GM19025 (cell line): ENCODE data around the gene SDC4.

Experiments used
- ATAC-seq: cut with Tn5 transposase; IDR thresholded peaks from one replicate; pipeline ENCODE4 v1.9.1; 2021; ENCODE audit warnings: mild to moderate bottlenecking, low read depth, moderate library complexity; ENCODE audit not compliant: unreplicated experiment

The SDC4 gene

DNA sequence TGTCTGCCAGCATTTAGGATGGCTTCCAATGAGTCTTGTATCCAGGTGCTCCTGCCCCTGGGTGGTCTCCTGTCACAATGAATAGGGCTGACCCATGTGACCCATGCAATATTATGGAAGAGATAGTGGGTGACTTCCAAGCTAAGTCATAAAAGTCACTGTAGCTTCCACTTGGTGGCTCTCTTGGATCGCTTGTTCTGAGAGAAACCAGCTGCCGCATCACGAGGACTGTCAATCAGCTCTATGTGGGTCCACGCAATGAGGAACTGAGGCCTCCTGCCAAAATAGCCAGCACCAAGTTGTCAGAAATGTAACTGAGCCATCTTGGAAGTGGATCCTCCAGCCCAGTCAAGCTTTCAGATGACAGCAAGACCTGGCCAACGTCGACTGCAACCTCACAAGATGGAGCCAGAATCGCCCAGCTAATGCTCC, 25.3 kb downstream of the SDC4 start:
- no peak for ATAC-seq

DNA sequence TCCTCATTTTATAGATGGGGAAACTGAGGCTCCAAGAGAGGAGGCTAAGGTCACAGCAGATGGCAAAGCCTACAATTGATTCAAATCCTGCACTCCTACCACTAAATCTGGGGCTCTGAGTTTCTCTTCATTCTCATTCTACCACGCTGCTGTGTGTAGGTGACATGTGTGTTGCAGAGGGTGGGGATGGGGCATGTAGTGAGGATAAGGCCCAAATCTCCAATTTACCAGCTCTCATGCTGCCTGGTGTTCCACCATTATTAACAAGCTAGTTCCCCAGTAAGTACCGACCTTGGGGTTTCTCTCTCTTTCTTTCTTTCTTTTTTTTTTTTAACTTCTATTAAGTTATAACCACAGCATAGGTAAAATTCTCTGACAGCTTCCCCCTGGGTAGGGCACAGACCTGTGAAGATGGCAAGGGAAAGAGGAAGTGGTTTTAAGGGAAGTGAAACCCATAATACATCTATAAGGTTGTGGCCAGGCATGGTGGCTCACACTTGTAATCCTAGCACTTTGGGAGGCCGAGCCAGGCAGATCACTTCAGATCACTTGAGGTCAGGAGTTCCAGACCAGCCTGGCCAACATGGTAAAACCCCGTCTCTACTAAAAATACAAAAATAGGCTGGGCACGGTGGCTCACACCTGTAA, 27.2 kb downstream of the SDC4 start:
- ATAC-seq, result no peak

DNA sequence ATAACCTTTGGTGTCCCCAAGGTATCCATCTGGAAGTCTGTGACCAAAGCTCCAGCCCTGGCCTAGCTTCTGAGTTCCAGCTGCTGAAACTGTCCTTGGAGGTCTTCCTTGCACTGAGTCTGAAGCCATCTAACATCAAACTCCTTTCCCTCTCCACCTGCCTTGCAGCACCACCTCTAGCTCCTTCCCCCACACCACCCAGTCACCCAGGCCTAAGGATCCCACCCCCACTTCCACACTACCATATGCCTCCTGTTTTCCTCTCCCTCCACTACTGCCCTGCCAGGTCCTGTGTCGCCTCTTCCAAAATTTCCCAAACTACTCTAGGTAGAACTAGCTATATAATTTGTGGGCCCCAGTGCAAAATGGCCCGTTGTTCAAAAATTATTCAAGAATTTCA, 29.3 kb downstream of the SDC4 start:
- no peak for ATAC-seq

DNA sequence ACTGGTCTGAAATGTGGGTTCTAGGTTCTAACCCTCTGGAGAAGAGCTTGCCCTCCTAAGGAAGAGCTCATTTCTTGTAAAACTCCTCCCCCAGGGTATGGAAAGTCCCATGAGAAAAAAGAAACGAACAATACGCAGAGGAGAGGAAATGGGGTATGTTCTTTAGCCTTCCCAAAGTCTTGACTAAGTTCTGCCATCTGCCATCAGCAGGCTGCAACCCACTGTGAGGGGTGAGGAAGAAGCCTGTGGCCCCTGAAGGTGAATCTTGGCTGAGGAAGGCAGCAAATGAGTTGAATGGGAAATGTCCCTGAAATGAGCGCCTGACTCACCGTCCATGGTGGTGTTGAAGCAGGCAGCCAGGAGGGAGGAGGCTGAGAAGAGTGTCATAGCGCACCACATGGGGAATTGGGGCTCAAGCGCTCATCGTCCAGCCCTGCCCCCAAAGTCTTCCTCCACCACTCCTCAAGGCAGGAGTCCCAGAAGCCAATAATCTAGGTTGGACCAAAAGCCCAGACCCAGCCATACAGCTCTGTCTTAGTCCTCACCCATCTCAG, 29.8 kb downstream of the SDC4 start:
- no peak for ATAC-seq

DNA sequence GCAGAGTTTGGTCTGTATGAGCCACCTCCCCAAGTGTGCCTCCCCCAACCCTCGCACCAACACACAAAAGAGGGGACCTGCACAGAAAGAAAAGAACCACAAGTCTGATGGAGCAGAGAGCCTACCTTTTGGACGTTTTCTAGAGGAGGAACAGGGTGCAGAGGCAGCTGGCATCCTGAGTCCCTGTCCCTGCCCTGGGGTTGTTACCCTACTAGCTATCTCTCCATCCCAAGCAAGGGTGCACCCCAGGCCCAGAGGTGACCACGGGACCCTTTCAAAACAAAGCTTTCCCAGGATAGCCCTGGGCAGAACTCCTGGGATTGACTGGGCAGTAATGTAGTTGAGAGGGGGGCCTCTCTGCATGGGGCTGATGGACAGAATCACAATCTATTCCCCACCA, 30.4 kb downstream of the SDC4 start:
- no peak for ATAC-seq

DNA sequence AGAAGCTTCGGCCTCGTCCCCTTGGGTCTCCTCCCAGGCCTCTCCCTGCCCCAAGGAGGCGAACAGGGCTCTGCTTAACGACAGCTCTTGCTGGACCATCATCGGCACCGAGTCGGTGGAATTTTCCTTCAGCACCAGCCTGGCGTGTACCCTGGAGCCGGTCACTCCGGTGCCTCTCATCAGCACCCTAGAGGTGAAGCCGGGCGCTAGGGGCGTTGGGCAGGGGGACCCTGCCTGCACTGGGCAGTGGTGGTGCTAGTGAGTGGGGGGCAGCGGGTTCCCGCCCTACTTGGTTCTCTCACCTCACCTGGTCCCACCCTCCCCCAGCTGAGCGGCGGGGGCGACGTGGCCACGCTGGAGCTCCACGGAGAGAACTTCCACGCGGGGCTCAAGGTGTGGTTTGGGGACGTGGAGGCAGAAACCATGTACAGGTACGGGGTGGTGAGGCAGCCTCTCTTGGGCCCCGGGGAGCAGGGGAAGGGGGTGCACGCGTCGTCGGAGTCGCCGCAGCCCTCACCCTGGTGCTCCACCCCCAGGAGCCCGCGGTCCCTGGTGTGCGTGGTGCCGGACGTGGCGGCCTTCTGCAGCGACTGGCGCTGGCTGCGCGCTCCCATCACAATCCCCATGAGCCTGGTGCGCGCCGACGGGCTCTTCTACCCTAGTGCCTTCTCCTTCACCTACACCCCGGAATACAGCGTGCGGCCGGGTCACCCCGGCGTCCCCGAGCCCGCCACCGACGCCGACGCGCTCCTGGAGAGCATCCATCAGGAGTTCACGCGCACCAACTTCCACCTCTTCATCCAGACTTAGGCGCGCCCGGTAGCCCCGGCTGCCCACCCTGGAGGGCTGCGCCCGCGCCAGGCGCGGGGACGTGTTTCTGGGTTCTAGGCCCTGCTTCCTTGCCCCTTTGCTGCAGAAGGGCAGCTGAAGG, 31.8 kb downstream of the SDC4 start:
- no peak for ATAC-seq

DNA sequence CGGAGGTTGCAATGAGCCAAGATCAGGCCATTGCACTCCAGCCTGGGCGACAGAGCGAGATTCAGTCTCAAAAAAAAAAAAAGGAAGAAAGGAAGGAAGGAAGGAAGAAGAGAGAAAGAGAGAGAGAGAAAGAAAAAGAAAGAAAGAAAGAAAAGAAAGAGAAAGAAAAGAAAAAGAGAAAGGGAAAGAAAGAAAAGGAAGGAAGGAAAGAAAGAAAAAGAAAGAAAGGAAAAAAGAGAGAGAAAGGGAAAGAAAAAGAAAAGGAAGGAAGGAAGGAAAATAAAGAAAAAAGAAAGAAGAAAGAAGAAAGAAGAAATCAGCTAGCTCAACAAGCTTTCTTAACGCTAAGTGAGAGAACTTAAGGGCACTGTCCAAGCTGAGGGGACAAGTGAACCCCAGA, 32.6 kb downstream of the SDC4 start:
- no peak for ATAC-seq

DNA sequence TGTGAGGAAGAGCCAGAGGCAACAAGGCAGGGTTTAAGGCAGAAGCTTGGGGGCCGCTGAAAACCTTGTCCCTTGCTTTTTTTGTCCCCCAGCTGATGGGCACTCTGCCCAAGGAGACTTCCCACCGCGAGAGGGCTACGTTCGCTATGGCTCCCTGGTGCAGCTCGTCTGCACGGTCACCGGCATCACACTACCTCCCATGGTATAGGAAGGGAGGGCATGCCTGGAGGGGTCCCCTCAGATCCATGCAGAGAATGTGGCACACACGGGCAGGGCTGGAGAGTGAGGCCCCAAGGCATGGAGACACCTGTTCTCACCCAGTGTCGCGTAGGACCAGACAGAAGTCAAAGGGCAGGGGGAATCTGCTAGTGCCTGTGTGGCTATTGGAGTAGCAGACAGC, 34.3 kb downstream of the SDC4 start:
- ATAC-seq, result no peak

DNA sequence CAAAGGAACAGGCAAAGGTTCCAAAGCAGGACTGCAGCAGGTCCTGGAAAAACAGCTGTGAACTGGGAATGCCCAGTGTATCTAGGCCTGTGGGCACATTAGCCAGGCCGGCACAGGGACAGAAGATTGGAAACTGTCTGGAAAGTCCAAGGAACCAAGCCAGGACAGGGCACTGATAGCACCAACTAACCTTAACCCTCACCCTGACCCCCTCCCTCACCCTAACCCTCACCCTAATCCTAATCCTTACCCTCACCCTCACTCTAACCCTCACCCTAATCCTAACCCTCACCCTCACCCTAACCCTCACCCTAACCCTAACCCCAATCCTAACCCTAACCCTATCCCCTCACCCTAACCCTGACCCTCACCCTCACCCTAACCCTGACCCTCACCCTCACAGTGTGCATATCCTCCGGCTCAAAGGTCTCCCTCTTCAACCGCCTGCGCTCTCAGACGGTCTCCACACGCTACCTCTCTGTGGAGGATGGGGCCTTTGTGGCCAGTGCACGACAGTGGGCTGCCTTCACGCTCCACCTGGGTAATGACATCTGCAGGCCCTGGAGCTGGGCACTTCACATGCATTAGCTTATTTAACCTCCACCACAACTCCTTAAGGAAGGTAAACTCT, 35.0 kb downstream of the SDC4 start:
- no peak for ATAC-seq

DNA sequence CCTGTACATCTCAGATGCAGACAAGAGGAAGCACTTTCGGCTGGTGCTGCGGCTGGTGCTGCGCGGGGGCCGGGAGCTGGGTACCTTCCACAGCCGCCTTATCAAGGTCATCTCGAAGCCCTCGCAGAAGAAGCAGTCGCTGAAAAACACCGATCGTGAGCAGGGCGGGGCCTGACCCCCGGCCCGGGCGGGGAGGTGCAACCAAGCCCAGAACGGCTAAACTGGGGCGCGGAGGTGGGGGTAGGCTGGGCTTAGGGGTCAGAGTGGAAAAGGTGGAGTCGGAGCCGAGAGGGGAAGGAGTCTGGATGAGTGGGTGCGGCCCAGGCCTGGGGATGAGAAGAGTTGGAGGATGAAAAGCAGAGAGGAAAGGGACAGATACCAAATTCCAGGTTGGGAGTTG, 36.0 kb downstream of the SDC4 start:
- no peak for ATAC-seq

DNA sequence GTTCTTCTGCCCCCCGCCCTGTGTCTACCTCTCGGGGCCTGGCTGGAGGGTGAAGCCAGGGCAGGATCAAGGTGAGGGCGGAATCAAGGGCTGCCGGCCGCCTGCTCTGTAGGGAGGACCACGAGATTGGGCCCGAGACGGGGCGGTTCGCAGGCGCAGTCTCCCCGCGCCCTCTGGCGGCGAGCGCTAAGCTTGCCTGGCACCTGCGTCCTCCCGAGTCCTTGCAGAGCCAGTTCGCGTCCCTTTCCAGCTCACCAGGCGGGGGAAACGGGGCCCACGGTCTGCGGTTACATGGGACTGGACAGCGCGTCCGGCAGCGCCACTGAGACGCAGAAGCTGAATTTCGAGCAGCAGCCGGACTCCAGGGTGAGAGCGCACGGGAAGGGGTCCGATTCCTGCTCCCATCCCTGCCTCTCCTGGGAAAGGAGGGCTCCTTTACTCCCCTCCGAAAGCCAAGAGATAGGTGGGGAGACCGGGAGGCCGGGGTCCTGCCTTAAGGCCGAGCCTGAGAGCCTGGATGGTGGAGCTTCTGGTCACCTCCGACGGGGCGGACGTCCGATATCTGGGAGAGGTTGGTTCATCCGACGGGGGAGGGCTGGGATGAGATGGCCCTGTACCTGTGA, 36.5 kb downstream of the SDC4 start:
- ATAC-seq, result no peak

DNA sequence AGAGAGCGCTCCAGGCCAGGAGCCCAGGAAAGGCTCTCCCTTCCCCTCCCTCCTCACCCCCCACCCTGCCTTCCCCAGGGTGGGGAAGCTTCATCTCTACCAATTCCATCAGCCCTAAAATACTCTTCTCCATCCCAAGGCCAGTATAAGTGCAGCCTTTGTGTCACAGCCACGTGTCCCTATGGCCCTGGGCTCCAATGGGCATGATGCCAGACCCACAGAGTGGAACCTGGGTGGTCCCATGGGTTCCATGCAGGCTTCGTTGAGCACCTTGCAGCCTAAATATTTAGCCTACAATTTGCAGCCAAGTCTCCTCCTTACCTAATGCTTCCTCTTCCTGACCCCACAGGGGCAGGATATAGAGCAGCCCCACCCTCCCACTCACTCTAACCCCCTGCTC, 39.1 kb downstream of the SDC4 start:
- no peak for ATAC-seq

DNA sequence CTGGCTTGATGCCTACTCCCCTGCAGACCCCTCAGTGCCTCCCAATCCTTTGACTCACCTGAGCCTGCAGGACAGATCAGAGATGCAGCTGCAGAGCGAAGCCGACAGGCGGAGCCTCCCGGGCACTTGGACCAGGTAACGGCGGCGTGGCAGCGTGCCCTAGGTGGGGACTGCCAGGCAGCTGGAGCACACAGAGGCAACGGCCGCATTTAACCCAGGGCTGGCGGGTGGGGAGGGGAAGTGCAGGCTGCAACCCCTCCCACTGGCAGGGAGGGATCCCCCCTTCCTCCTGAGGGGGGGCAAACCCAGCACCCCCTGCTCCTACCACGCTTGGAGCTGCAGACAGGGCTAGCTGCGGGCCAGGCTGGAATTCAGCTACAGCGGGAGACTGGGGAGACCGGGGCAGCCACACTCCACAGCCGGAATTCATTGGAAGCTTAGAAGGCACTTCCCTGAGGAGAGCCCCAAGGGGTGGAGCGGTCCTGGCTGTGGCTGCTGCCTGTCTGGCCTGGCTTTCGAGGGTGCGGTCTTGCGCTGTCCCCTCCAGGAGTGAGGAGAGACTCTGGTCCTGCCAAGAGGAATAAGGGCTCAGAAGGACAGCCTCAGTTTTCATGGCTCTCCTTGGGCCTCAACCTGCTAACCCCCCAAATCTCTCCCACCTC, 40.0 kb downstream of the SDC4 start, which contains the start of gene MATN4:
MATN4 (minus strand) TSS at position 183 of the 662 bp plus-strand sequence. CDS start 2,717 bp downstream, outside the sequence.
- no peak for ATAC-seq

DNA sequence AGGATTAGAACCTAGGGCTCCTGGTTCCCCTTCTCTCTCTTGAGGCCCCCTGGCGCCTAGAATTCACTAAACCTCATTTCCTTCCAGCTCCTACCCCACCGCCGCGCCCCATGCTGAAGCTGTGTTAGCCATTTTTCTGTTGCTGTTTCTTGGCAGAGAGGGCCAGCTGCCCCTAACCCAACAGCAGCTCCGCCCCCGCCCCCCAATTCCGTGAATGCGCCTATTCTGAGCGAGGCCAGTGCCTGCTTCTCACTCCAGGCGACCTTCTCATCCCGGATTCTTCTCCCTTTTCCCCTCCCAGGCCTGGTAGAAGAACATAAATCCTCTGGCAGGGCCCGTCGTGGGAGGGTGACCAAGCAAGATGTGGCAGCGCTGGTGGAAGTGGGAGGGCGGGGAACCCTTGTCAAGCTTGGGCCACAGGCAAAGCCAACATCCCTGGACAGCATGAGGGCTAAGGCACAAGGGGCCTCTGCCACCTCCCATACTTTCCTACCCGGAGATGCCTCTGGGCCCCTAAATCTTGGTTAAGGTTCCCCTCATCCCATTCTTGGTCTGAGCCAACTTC, 41.1 kb downstream of the SDC4 start:
- ATAC-seq, result no peak

DNA sequence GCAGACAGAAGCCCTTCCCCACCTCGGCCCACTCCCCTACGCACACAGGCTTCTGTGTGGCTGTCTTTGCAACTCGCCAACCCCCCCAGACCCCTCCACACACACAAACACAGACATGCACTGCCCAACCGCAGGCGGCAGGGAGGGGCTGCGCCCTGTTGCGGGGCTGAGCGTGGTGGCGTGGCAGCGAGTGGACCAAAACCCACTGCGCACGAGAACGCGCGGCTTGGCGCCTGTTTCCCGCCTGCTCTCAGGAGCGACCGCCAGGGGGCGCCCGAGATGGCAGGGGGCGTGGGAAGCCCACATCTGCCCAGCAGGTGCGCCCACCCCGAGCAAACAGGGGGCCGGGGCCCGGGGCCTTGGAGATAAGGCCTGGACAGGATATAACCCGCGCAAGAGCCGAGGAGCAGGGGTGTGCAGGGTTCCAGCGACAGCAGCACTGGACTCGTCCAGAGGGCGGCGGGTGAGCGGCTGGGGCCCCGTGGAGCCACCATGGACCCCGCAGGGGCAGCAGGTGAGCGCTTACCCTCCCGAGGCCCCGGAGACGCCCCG, 41.7 kb downstream of the SDC4 start, which contains the start of gene RBPJL:
RBPJL (plus strand) TSS at position 410 of the 552 bp plus-strand sequence; CDS start at position 493, 83 bp downstream.
- no peak for ATAC-seq

DNA sequence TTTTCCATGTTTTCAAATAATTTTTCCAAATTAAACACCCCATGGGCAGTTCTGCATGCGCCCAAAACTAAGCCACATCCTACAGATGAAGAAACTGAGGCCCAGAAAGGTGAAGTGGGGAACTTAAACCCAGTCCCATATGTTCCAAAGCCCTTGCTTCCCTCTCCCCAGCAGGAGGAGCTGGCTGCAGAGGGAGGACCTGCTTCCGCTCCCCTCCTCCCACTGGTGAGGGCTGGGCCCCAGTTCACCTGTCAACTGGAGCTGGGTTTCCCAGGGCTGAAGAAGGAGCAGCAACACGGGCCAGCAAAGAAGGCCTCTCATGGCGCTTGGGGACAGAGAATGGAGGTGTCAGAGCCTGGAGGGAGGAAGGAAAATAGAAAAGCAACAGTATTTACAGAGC, 43.0 kb downstream of the SDC4 start:
- ATAC-seq, result no peak

DNA sequence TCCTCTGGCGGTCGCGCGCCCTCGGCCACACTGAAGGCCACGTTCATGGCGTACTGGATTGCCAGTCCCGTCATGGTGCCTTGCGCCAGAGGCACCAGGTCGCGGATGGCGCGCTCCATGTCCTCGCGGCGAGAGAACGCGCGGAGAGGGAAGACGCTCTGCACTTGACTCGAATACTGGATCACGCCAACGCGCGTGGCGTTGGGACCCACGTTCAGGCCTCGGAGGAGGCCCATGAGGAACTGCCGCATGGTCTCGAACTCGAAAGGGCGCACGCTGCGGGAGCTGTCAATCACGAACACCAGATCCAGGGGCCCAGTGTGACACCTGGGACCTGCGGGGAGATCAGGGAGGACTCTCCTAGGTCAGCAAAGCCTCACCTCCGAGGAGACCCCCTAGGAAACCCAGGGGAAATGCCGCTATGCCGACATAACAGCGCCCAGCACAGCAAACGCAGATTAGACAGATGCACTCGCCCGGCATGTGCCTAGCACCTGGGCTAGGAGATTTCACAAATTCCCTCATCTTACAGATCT, 43.7 kb downstream of the SDC4 start:
- no peak for ATAC-seq

DNA sequence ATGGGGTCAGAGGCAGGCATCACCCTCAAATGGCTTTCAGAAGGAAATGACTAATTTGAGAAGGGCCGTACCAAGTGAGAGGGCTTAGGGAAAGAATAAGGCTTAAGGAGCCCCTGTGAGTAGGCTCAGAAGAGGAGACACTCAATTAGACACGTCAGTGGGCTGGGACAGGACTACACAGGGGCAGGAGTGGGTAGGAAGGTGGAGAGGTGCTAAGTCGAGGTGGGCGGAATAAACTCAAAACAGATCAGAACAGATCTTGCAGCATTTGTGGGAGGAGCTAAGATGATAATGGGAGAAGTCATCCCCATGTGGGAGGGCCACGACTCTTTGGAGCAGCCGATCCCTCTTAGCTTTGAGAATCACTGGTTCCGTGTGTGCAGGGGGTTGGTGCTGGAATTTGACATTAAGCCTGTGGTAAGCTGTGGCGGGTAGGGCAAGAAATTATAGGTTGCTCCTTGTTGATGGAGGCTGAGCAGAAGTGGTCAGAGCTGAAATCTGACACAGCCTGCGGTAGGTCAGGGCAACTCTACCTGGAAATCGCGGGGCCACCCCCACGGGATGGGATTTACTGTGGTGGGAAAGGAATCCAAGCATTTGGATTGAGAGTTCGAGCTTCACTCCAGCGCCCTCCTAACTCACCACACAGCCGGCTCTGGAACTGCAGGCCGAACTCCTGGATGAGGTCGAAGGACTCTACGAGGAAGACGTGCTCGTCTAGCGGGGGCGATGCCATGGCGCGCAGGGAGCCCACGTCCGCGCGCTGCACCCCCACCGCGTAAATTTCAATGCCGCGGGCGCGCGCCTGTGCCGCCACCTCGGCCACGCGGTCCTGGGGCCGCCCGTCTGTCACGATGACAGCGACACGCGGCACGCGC, 44.4 kb downstream of the SDC4 start:
- ATAC-seq, result no peak
